ENCODE results near the gene CDR2L.

DNA sequence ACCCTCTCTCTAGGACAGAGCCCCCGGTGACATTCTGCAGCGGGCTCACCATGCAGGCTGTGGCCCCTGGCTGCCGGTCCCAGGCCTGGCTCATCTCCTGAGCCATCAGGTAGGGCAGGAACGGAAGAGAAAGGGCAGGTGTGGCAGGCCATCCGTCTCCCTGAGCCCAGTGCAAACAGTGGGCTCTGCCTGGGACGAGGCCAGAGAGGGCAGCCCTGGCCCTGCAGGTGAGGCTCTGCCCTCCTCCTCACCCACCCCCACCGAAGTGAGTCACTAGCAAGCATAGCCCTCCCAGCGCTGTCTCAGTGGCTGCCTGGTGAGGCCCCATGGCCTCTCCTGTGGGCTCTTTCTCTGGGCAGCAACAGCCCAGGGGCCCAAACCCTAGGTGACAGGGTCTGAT lies 37.2 kb upstream of the CDR2L start:
- no peak for TF ChIP-seq POLR2A (IDR thresholded peaks at IDR 0.05; ENCODE audit: extremely low read depth, insufficient read length)
- TF ChIP-seq CTCF (IDR thresholded peaks at IDR 0.05; ENCODE audit: low read depth, low read length) = no peak
- no peak for TF ChIP-seq MYC (IDR thresholded peaks at IDR 0.05; ENCODE audit: low read depth, low read length)
